ENCODE measurements around the gene BPIFB2. TPM values are rescaled to one million over a fixed set of nuclear protein-coding genes. Genes with fewer than 3 reads are reported as not detected.

The BPIFB2 gene
- total RNA-seq, 2 experiments from 2014 or later: not detected

DNA sequence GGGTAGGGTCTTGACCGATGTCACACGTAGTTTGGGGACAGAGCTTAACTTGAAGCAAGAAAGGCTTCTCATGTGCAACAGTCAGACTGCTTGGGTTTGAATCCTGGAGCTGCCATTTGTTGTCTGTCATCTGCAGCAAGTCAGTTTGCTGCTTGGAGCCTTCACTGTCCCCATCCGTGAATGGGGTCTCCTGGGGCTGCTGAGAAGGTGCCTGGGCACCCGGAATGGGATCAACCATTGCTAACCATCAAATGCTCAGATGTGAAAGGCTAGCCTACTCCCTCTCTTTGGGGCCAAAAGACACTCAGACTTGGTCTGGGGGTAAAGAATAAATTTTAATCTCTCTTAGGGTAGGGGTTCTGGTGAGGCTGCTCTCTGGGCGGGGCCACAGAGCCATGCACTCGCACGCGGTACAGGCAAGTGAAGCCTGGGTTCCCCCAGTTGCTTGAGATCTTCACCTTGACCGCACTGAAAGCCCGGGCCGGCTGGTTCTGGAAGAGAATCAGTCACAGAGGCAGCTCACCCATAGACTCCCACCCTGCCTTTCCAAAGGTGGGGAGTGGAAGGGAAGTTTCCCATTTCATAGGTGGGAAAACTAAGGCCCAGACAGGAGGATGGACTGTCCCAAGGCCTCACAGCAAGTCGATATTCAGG is 23.9 kb upstream of the BPIFB2 start:
- Mint-ChIP-seq H3K36me3 (ENCODE audit: low read depth) (no peaks in the 10 kb centered on the region), H3K9me3 (no peaks in the 10 kb centered on the region), H3K27ac (no peak overlapping the region), H3K4me1 (no peaks in the 10 kb centered on the region), H3K27me3 (no peaks in the 10 kb centered on the region), H3K4me3 (no peak overlapping the region)
- POLR2A ChIA-PET: no interaction called here
- CTCF ChIA-PET: no interaction called here
- DNase-seq: no peak

DNA sequence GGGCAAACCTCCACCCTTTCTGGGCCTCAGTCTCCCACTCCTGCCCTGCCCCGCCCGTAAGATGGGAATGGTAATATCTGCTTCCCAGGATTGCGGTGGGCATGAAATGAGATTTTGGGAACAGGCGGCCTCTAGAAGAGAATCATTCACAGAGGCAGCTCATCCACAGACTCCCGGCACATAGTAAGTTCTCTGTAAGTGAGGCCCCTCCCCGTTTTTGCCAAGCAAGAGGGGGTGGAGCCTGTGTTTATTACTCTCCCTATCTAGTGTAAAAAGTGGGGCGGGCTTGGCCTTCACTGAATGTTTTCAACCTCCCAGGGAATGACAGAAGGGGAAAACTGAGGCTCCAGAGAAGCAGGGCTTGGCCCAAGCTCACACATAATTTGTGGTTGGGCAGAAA is 23.3 kb upstream of the BPIFB2 start:
- Mint-ChIP-seq H3K4me3 (no peak overlapping the region), H3K4me1 (no peaks in the 10 kb centered on the region), H3K27ac (no peak overlapping the region), H3K9me3 (no peaks in the 10 kb centered on the region), H3K36me3 (ENCODE audit: low read depth) (no peaks in the 10 kb centered on the region), H3K27me3 (no peaks in the 10 kb centered on the region)
- ChIA-PET POLR2A (no interaction called here), CTCF (no interaction called here)
- DNase-seq: no peak

DNA sequence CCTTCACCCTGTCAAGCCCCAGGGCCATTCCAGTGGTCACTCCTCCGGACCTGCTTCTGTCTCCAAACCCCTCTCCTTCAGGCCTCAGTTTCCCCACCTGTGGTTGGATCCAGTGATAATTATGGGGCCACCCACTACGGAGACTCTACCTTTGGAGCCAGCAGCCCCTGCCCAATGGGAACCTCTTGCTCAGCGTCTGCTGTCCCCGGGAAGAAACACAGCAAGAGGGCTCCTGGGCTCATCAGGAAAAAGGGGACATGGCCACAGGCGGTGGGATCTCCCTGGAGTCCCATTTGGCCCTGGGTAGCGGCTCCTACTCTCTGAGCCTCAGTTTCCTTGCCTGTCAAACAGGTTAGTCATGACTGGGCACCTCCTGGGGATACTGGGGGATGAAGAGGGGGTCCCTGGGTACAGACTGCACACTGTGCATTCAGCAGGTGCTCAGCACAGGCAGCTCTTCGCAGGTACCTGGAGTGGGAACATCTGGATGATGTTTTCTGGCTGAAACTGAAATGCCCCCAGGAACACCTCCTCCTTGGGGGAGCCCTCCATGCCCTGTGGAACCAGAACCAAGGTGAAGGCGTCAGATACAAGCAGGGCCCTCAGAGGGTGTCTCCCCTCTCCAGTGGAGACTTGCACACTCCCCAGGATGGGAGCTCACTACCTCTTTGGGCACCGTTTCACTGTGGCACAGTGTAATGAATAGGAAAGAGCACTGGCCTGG is 22.7 kb upstream of the BPIFB2 start:
- ChIA-PET CTCF (no interaction called here), POLR2A (no interaction called here)
- no peaks in the 10 kb centered on the region for H3K36me3 Mint-ChIP-seq (ENCODE audit: low read depth)
- no peak for DNase-seq
- no peak overlapping the region for H3K27ac Mint-ChIP-seq
- H3K27me3 Mint-ChIP-seq: no peaks in the 10 kb centered on the region
- H3K4me1 Mint-ChIP-seq: no peaks in the 10 kb centered on the region
- H3K9me3 Mint-ChIP-seq: no peaks in the 10 kb centered on the region
- H3K4me3 Mint-ChIP-seq: no peak overlapping the region

- ChIA-PET POLR2A (no interaction called here), CTCF (no interaction called here)
These were observed 21.9 kb upstream of the BPIFB2 start for GRCh38 chr20:32985596-32985995.

GRCh38 chr20:32986331-32986966 is 21.1 kb upstream of the BPIFB2 start:
- no peak for DNase-seq
- ChIA-PET POLR2A (no interaction called here), CTCF (no interaction called here)
- H3K27me3 Mint-ChIP-seq: no peaks in the 10 kb centered on the region
- H3K36me3 Mint-ChIP-seq (ENCODE audit: low read depth): no peaks in the 10 kb centered on the region
- no peak overlapping the region for H3K27ac Mint-ChIP-seq
- no peaks in the 10 kb centered on the region for H3K9me3 Mint-ChIP-seq
- H3K4me3 Mint-ChIP-seq: no peak overlapping the region
- H3K4me1 Mint-ChIP-seq: no peaks in the 10 kb centered on the region

More at GRCh38 chr20:32985596-32985995, 21.9 kb upstream of the BPIFB2 start:
- DNase-seq: no peak
- H3K27ac Mint-ChIP-seq: no peak overlapping the region
- no peaks in the 10 kb centered on the region for H3K27me3 Mint-ChIP-seq
- H3K4me3 Mint-ChIP-seq: no peak overlapping the region
- no peaks in the 10 kb centered on the region for H3K9me3 Mint-ChIP-seq
- H3K4me1 Mint-ChIP-seq: no peaks in the 10 kb centered on the region
- no peaks in the 10 kb centered on the region for H3K36me3 Mint-ChIP-seq (ENCODE audit: low read depth)

- ChIA-PET CTCF (no interaction called here), POLR2A (no interaction called here)
- no peak for DNase-seq
- H3K36me3 Mint-ChIP-seq (ENCODE audit: low read depth): no peaks in the 10 kb centered on the region
- no peaks in the 10 kb centered on the region for H3K27me3 Mint-ChIP-seq
- H3K4me1 Mint-ChIP-seq: no peaks in the 10 kb centered on the region
- H3K27ac Mint-ChIP-seq: no peak overlapping the region
- H3K9me3 Mint-ChIP-seq: no peaks in the 10 kb centered on the region
- H3K4me3 Mint-ChIP-seq: no peak overlapping the region
These were observed 20.3 kb upstream of the BPIFB2 start for GRCh38 chr20:32987044-32987825.

GRCh38 chr20:32988008-32988407 is 19.5 kb upstream of the BPIFB2 start:
- ChIA-PET POLR2A (no interaction called here), CTCF (no interaction called here)
- Mint-ChIP-seq H3K4me3 (no peak overlapping the region), H3K27me3 (no peaks in the 10 kb centered on the region), H3K36me3 (ENCODE audit: low read depth) (no peaks in the 10 kb centered on the region), H3K4me1 (no peaks in the 10 kb centered on the region), H3K9me3 (no peaks in the 10 kb centered on the region), H3K27ac (no peak overlapping the region)
- no peak for DNase-seq

- Mint-ChIP-seq H3K4me3 (no peak overlapping the region), H3K27me3 (no peaks in the 10 kb centered on the region), H3K9me3 (no peaks in the 10 kb centered on the region), H3K36me3 (ENCODE audit: low read depth) (no peaks in the 10 kb centered on the region), H3K27ac (no peak overlapping the region), H3K4me1 (no peaks in the 10 kb centered on the region)
- POLR2A ChIA-PET: no interaction called here
- CTCF ChIA-PET: no interaction called here
- DNase-seq: no peak
These were observed 17.8 kb upstream of the BPIFB2 start for GRCh38 chr20:32989507-32990283.

GRCh38 chr20:32990426-32990825 is 17.1 kb upstream of the BPIFB2 start:
- Mint-ChIP-seq H3K27me3 (no peaks in the 10 kb centered on the region), H3K4me3 (no peak overlapping the region), H3K36me3 (ENCODE audit: low read depth) (no peaks in the 10 kb centered on the region), H3K4me1 (no peaks in the 10 kb centered on the region), H3K9me3 (peaks cover 6% of the 10 kb centered on the region), H3K27ac (no peak overlapping the region)
- ChIA-PET POLR2A (no interaction called here), CTCF (interaction anchor here (1.1 kb wide), 1 partner anchor 14 kb away, joined by 3 read pairs; the partner anchor contains the start of gene SUN5)
- DNase-seq: no peak

GRCh38 chr20:32991383-32991782 is 16.1 kb upstream of the BPIFB2 start:
- DNase-seq: no peak
- no peaks in the 10 kb centered on the region for H3K4me1 Mint-ChIP-seq
- peaks cover 11% of the 10 kb centered on the region for H3K9me3 Mint-ChIP-seq
- H3K36me3 Mint-ChIP-seq (ENCODE audit: low read depth): peaks cover 2% of the 10 kb centered on the region
- H3K27me3 Mint-ChIP-seq: no peaks in the 10 kb centered on the region
- no peak overlapping the region for H3K4me3 Mint-ChIP-seq
- H3K27ac Mint-ChIP-seq: no peak overlapping the region
- ChIA-PET POLR2A (no interaction called here), CTCF (interaction anchor here (1.0 kb wide), 1 partner anchor 13 kb away, joined by 4 read pairs; no protein-coding TSS in a partner anchor)

GRCh38 chr20:32991792-32992641 is 15.5 kb upstream of the BPIFB2 start:
- Mint-ChIP-seq H3K27ac (no peak overlapping the region), H3K4me1 (no peaks in the 10 kb centered on the region), H3K4me3 (no peak overlapping the region), H3K36me3 (ENCODE audit: low read depth) (peaks cover 2% of the 10 kb centered on the region), H3K27me3 (no peaks in the 10 kb centered on the region), H3K9me3 (peaks cover 15% of the 10 kb centered on the region)
- POLR2A ChIA-PET: no interaction called here
- no peak for DNase-seq
- CTCF ChIA-PET: interaction anchor here (1.0 kb wide), 1 partner anchor 13 kb away, joined by 4 read pairs; no protein-coding TSS in a partner anchor

- CTCF ChIA-PET: no interaction called here
- Mint-ChIP-seq H3K27me3 (no peaks in the 10 kb centered on the region), H3K27ac (no peak overlapping the region), H3K36me3 (ENCODE audit: low read depth) (peaks cover 2% of the 10 kb centered on the region), H3K9me3 (peaks cover 15% of the 10 kb centered on the region), H3K4me1 (peaks cover 4% of the 10 kb centered on the region), H3K4me3 (no peak overlapping the region)
- no peak for DNase-seq
- POLR2A ChIA-PET: no interaction called here
These were observed 13.9 kb upstream of the BPIFB2 start for GRCh38 chr20:32993496-32994050.

Measured in activated CD4-positive, alpha-beta memory T cell treated with anti-CD3 and anti-CD28 coated beads, Interleukin-2, amount 10 ng/mL, durations not matched to agents 7 days and 5 days (primary cell).